IMR-90 (cell line): ENCODE results near the gene SERPINB4. TPM values are rescaled to one million over a fixed set of nuclear protein-coding genes. Genes with fewer than 3 reads are reported as not detected.

Source experiments
- ATAC-seq: fragments of 200-7000 bp; cut with Tn5 transposase; 2 replicates; pipeline ENCODE4 v1.9.1; 2020; ENCODE audit warnings: low read depth, mild to moderate bottlenecking, moderate library complexity
- BruUV-seq: library from RNA; stranded (reverse); fragments of 400-500 nt; replicated peaks from 2 replicates; lab custom pipeline; 2021; lab: Mats Ljungman, UMichigan
- CTCF ChIA-PET: fragments of 300-600 bp; formaldehyde crosslinking; extraction: SDS; loops from one replicate; lab custom pipeline; 2021; ENCODE audit warnings: antibody characterized with exemption; lab: Yijun Ruan, JAX
- POLR2A ChIA-PET: fragments of 300-600 bp; sonication (Branson Sonifier 250); formaldehyde crosslinking; loops from one replicate; lab custom pipeline; 2022; ENCODE audit warnings: antibody characterized with exemption; ENCODE audit not compliant: unreplicated experiment; lab: Charles Lee
- DNase-seq: peaks from one replicate; pipeline ENCODE4 v3.0.0; 2013
- H2AFZ ChIP-seq: replicated peaks from 2 replicates; pipeline ENCODE3; 2013; ENCODE audit warnings: low read length, mild to moderate bottlenecking; ENCODE audit not compliant: poor library complexity
- H2AK5ac ChIP-seq: 2 replicates; pipeline ENCODE4 v1.6.1; 2013; ENCODE audit warnings: low read depth, low read length, inconsistent platforms
- H2AK9ac ChIP-seq: replicated peaks from 2 replicates; pipeline ENCODE3; 2013; ENCODE audit warnings: mild to moderate bottlenecking, low read depth, low read length, moderate library complexity; ENCODE audit not compliant: poor library complexity
- H2BK120ac ChIP-seq: 2 replicates; pipeline ENCODE4 v1.6.1; 2013; ENCODE audit warnings: low read depth, low read length, inconsistent platforms
- H2BK15ac ChIP-seq: 3 replicates; pipeline ENCODE4 v1.6.1; 2013; ENCODE audit warnings: low read depth, low read length, inconsistent platforms
- H2BK20ac ChIP-seq: 2 replicates; pipeline ENCODE4 v1.6.1; 2013; ENCODE audit warnings: low read depth, mild to moderate bottlenecking, inconsistent platforms, low read length, moderate library complexity
- H2BK5ac ChIP-seq: 2 replicates; pipeline ENCODE4 v1.6.1; 2013; ENCODE audit warnings: mild to moderate bottlenecking, low read depth, low read length, inconsistent platforms; ENCODE audit not compliant: poor library complexity, severe bottlenecking
- H3K14ac ChIP-seq: replicated peaks from 2 replicates; pipeline ENCODE4 v1.6.1; 2013; ENCODE audit warnings: low read depth, low read length, inconsistent platforms
- H3K18ac ChIP-seq: 2 replicates; pipeline ENCODE4 v1.6.1; 2013; ENCODE audit warnings: low read depth, low read length, control low read depth
- H3K23ac ChIP-seq: 2 replicates; pipeline ENCODE4 v1.6.1; 2013; ENCODE audit warnings: low read depth, low read length, inconsistent platforms
- H3K27ac ChIP-seq: 2 replicates; pipeline ENCODE4 v1.5.1; 2013; ENCODE audit warnings: mild to moderate bottlenecking, control low read depth, low read length; ENCODE audit not compliant: insufficient read depth
- H3K27me3 ChIP-seq: 2 replicates; pipeline ENCODE4 v1.6.1; 2013; ENCODE audit warnings: low read length; ENCODE audit not compliant: control insufficient read depth, insufficient read depth
- H3K36me3 ChIP-seq: 2 replicates; pipeline ENCODE4 v1.6.1; 2013; ENCODE audit warnings: low read length, mixed read lengths; ENCODE audit not compliant: control insufficient read depth, insufficient read depth
- H3K4ac ChIP-seq: 2 replicates; pipeline ENCODE4 v1.6.1; 2013; ENCODE audit warnings: low read depth, low read length, inconsistent platforms
- H3K4me1 ChIP-seq: 2 replicates; pipeline ENCODE4 v1.6.1; 2013; ENCODE audit warnings: low read length, mixed read lengths; ENCODE audit not compliant: control insufficient read depth, insufficient read depth
- H3K4me2 ChIP-seq: 2 replicates; pipeline ENCODE4 v1.6.1; 2013; ENCODE audit warnings: low read depth, mild to moderate bottlenecking, control low read depth, low read length, moderate library complexity
- H3K4me3 ChIP-seq: 2 replicates; pipeline ENCODE4 v1.5.1; 2013; ENCODE audit warnings: low read depth, mild to moderate bottlenecking, control low read depth, low read length, moderate library complexity; ENCODE audit not compliant: insufficient read depth
- H3K56ac ChIP-seq: 2 replicates; pipeline ENCODE4 v1.6.1; 2013; ENCODE audit warnings: low read length, inconsistent platforms; ENCODE audit not compliant: insufficient read depth; ENCODE audit errors: extremely low read depth
- H3K79me1 ChIP-seq, 2 experiments: 2 replicates each; pipeline ENCODE4 v1.6.1; 2013; ENCODE audit warnings: low read length in 2 of 2, inconsistent platforms in 1 of 2, low read depth in 1 of 2
- H3K9ac ChIP-seq: 2 replicates; pipeline ENCODE4 v1.6.1; 2013; ENCODE audit warnings: low read depth, low read length, control low read depth
- H3K9me1 ChIP-seq: 2 replicates; pipeline ENCODE4 v1.6.1; 2013; ENCODE audit warnings: low read length, inconsistent platforms; ENCODE audit not compliant: insufficient read depth
- H3K9me3 ChIP-seq: 2 replicates; pipeline ENCODE4 v1.6.1; 2013; ENCODE audit warnings: low read length; ENCODE audit not compliant: control insufficient read depth, insufficient read depth
- H4K20me1 ChIP-seq: 2 replicates; pipeline ENCODE4 v1.6.1; 2013; ENCODE audit warnings: low read length, inconsistent platforms; ENCODE audit not compliant: insufficient read depth
- H4K5ac ChIP-seq: 2 replicates; pipeline ENCODE4 v1.6.1; 2013; ENCODE audit warnings: mild to moderate bottlenecking, low read depth, low read length, control low read depth
- H4K8ac ChIP-seq, 2 experiments: 2 replicates each; pipeline ENCODE4 v1.6.1; 2013; ENCODE audit warnings: low read depth in 2 of 2, low read length in 2 of 2, control low read depth in 1 of 2, inconsistent platforms in 1 of 2
- H4K91ac ChIP-seq: 2 replicates; pipeline ENCODE4 v1.6.1; 2013; ENCODE audit warnings: low read depth, low read length, inconsistent platforms; ENCODE audit not compliant: insufficient read depth
- MAFK ChIP-seq: IDR thresholded peaks from 2 replicates; pipeline ENCODE4 v1.6.1; 2012; ENCODE audit warnings: low read depth, low read length, improper control_type of control experiment
- MXI1 ChIP-seq: IDR thresholded peaks from 2 replicates; pipeline ENCODE4 v1.6.1; 2012; ENCODE audit warnings: low read depth, mild to moderate bottlenecking, low read length, moderate library complexity, borderline replicate concordance
- POLR2A ChIP-seq: IDR thresholded peaks from 2 replicates; pipeline ENCODE4 v1.6.1; 2012; ENCODE audit warnings: mild to moderate bottlenecking, low read depth, low read length
- RAD21 ChIP-seq: IDR thresholded peaks from 2 replicates; pipeline ENCODE4 v1.6.1; 2012; ENCODE audit warnings: low read length, improper control_type of control experiment
- RFX5 ChIP-seq: IDR thresholded peaks from 2 replicates; pipeline ENCODE4 v1.8.0; 2012; ENCODE audit warnings: low read depth, mild to moderate bottlenecking, low read length, moderate library complexity
- WGBS, 2 experiments: methylation state at CpG; one replicate each; pipeline versions ENCODE4 v1.1.5 to v1.1.7; 2013; ENCODE audit warnings: missing lambda C conversion rate in 2 of 2; ENCODE audit not compliant: insufficient read length in 1 of 2; ENCODE audit errors: extremely low coverage in 2 of 2; 5-methylcytosine and 5-hydroxymethylcytosine counted together
- dilution Hi-C: fragments of 300-500 bp; cut with HindIII; formaldehyde crosslinking; loops from one replicate; pipeline ENCODE4 v1.14.3; 2018; ENCODE audit warnings: low sequenced_read_pairs; ENCODE audit not compliant: unreplicated experiment
- in situ Hi-C: fragments of 300-500 bp; cut with MboI; formaldehyde crosslinking; loops from 3 replicates; pipeline ENCODE4 v1.14.3; 2019; ENCODE audit warnings: low sequenced_read_pairs, inconsistent platforms, mixed read lengths
- intact Hi-C: fragments of 100-400 bp; cut with micrococcal nuclease; formaldehyde crosslinking; loops from 2 replicates; pipeline ENCODE4 v1.10.0; 2022
- polyA plus RNA-seq, 3 experiments: library from polyadenylated mRNA; depleted of rRNA; stranded (reverse); fragments of >200 nt; gene quantifications; 2 replicates each; pipeline ENCODE4 v1.2.3, GENCODE V29; 2012; ENCODE audit warnings: low replicate concordance in 1 of 3
- total RNA-seq: library from RNA; depleted of rRNA; stranded (reverse); fragments of >200 nt; gene quantifications from 2 replicates; pipeline ENCODE4 v1.2.3, GENCODE V29; 2012
- TF ChIP-seq, protein P1 (sequence below): conservative IDR thresholded peaks from 2 replicates; pipeline ENCODE4 v1.5.1; 2012; ENCODE audit warnings: mild to moderate bottlenecking, low read depth, low read length, improper control_type of control experiment

The SERPINB4 gene
- total and polyA plus RNA-seq, 2 of the 4 experiments (the other 2 are of a cell fraction), result not detected

DNA sequence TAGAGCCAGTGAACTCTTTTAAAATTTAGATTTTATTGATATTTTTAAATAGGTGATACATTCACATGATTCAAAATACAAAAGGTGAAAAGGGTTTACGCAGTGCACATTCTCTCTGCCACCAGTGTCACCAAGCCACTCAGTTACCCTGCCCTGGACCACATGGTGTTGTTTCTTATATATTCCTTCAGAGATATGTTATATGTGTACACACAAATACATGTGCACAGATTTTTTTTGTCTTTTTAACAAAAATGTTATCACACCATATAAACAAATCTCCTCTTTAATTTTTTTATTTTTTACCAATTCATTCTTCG lies 26.2 kb downstream of the SERPINB4 start:
- H3K27me3 ChIP-seq, result no peaks in the 10 kb centered on the region; the same call in 1 of the 2 replicates
- H3K9me3 ChIP-seq, result no peaks in the 10 kb centered on the region
- H4K8ac ChIP-seq, result no peak overlapping the region
- ATAC-seq, result no peak
- no peak overlapping the region for H3K4ac ChIP-seq
- dilution Hi-C loops (no loop called here), in situ Hi-C loops (no loop called here), intact Hi-C loops (no loop called here)
- H2BK15ac ChIP-seq, result no peak overlapping the region
- no peak overlapping the region for H4K5ac ChIP-seq
- H4K91ac ChIP-seq, result no peak overlapping the region
- no peak overlapping the region for H3K4me3 ChIP-seq
- H3K23ac ChIP-seq, result no peak overlapping the region
- H3K4me1 ChIP-seq, result no peaks in the 10 kb centered on the region
- H4K20me1 ChIP-seq, result no peaks in the 10 kb centered on the region
- ChIA-PET CTCF (no interaction called here), POLR2A (no interaction called here)
- no peak overlapping the region for H2BK5ac ChIP-seq
- H3K14ac ChIP-seq, result no peak overlapping the region
- H2AK5ac ChIP-seq, result no peak overlapping the region
- H3K27ac ChIP-seq, result no peak overlapping the region
- no peak overlapping the region for H2AK9ac ChIP-seq
- H3K9ac ChIP-seq, result no peak overlapping the region
- H3K4me2 ChIP-seq, result no peak overlapping the region
- H2BK120ac ChIP-seq, result no peak overlapping the region
- H2BK20ac ChIP-seq, result no peak overlapping the region
- BruUV-seq, result no TSS peak
- H2AFZ ChIP-seq, result no peak overlapping the region
- H3K79me1 ChIP-seq, result no peaks in the 10 kb centered on the region
- H3K56ac ChIP-seq, result no peak overlapping the region
- DNase-seq, result no peak
- no peak for TF ChIP-seq POLR2A
- no peak for TF ChIP-seq RAD21
- no peak for TF ChIP-seq RFX5
- no peak for TF ChIP-seq MXI1
- TF ChIP-seq MAFK, result no peak
- TF ChIP-seq, protein P1, sequence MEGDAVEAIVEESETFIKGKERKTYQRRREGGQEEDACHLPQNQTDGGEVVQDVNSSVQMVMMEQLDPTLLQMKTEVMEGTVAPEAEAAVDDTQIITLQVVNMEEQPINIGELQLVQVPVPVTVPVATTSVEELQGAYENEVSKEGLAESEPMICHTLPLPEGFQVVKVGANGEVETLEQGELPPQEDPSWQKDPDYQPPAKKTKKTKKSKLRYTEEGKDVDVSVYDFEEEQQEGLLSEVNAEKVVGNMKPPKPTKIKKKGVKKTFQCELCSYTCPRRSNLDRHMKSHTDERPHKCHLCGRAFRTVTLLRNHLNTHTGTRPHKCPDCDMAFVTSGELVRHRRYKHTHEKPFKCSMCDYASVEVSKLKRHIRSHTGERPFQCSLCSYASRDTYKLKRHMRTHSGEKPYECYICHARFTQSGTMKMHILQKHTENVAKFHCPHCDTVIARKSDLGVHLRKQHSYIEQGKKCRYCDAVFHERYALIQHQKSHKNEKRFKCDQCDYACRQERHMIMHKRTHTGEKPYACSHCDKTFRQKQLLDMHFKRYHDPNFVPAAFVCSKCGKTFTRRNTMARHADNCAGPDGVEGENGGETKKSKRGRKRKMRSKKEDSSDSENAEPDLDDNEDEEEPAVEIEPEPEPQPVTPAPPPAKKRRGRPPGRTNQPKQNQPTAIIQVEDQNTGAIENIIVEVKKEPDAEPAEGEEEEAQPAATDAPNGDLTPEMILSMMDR, result no peak
- no peak overlapping the region for H3K18ac ChIP-seq
- no peaks in the 10 kb centered on the region for H3K36me3 ChIP-seq
- 100% methylated on average over 1 of the region's 2 CpGs; no CpG with 5 or more reads in 1 of the 2 experiments for WGBS, 2 experiments
- H3K9me1 ChIP-seq, result no peaks in the 10 kb centered on the region
